ENCODE results near the gene RUNX1. TPM values are rescaled to one million over a fixed set of nuclear protein-coding genes. Genes with fewer than 3 reads are reported as not detected.
A peak's percentile ranks its signal among the peaks of the same experiment; 100 is the strongest.

The RUNX1 gene
- total RNA-seq, 1 donor from 2014 or later: 121 TPM

GRCh38 chr21:34822168-34822567 is 226.9 kb downstream of the RUNX1 start:
- intact Hi-C loops (cut with micrococcal nuclease): no loop called here
- Mint-ChIP-seq H3K27ac (no peak overlapping the region), H3K4me3 (ENCODE audit: low read depth) (no peak overlapping the region), H3K36me3 (ENCODE audit: low read depth) (peaks cover 93% of the 10 kb centered on the region), H3K9me3 (no peaks in the 10 kb centered on the region), H3K27me3 (ENCODE audit: low read depth) (no peaks in the 10 kb centered on the region), H3K4me1 (ENCODE audit: low read depth) (peaks cover 9% of the 10 kb centered on the region)
- DNase-seq (ENCODE audit: low spot score): no peak

- Mint-ChIP-seq H3K27me3 (ENCODE audit: low read depth) (no peaks in the 10 kb centered on the region), H3K36me3 (ENCODE audit: low read depth) (peaks cover 93% of the 10 kb centered on the region), H3K4me3 (ENCODE audit: low read depth) (no peak overlapping the region), H3K4me1 (ENCODE audit: low read depth) (peaks cover 5% of the 10 kb centered on the region), H3K27ac (no peak overlapping the region), H3K9me3 (no peaks in the 10 kb centered on the region)
- intact Hi-C loops (cut with micrococcal nuclease): no loop called here
- DNase-seq (ENCODE audit: low spot score): no peak
Measured at GRCh38 chr21:34821717-34822116, 227.4 kb downstream of the RUNX1 start.

GRCh38 chr21:34820051-34820450 is 229.1 kb downstream of the RUNX1 start:
- peaks cover 10% of the 10 kb centered on the region for H3K4me1 Mint-ChIP-seq (ENCODE audit: low read depth)
- H3K27me3 Mint-ChIP-seq (ENCODE audit: low read depth): no peaks in the 10 kb centered on the region
- intact Hi-C loops (cut with micrococcal nuclease): no loop called here
- H3K9me3 Mint-ChIP-seq: no peaks in the 10 kb centered on the region
- peaks cover 93% of the 10 kb centered on the region for H3K36me3 Mint-ChIP-seq (ENCODE audit: low read depth)
- H3K27ac Mint-ChIP-seq: no peak overlapping the region
- DNase-seq (ENCODE audit: low spot score): no peak
- no peak overlapping the region for H3K4me3 Mint-ChIP-seq (ENCODE audit: low read depth)

- intact Hi-C loops (cut with micrococcal nuclease): no loop called here
- Mint-ChIP-seq H3K36me3 (ENCODE audit: low read depth) (peaks cover 94% of the 10 kb centered on the region), H3K27ac (no peak overlapping the region), H3K9me3 (no peaks in the 10 kb centered on the region), H3K4me1 (ENCODE audit: low read depth) (peaks cover 13% of the 10 kb centered on the region), H3K27me3 (ENCODE audit: low read depth) (no peaks in the 10 kb centered on the region), H3K4me3 (ENCODE audit: low read depth) (no peak overlapping the region)
- DNase-seq (ENCODE audit: low spot score): no peak
Measured at GRCh38 chr21:34819357-34819999, 229.6 kb downstream of the RUNX1 start.

GRCh38 chr21:34818662-34819158 is 230.4 kb downstream of the RUNX1 start:
- H3K36me3 Mint-ChIP-seq (ENCODE audit: low read depth): peaks cover 93% of the 10 kb centered on the region
- no peaks in the 10 kb centered on the region for H3K9me3 Mint-ChIP-seq
- H3K4me1 Mint-ChIP-seq (ENCODE audit: low read depth): peaks cover 15% of the 10 kb centered on the region
- H3K4me3 Mint-ChIP-seq (ENCODE audit: low read depth): no peak overlapping the region
- no peak for DNase-seq (ENCODE audit: low spot score)
- no peaks in the 10 kb centered on the region for H3K27me3 Mint-ChIP-seq (ENCODE audit: low read depth)
- intact Hi-C loops (cut with micrococcal nuclease): no loop called here
- H3K27ac Mint-ChIP-seq: peak overlapping the region; percentile 31

GRCh38 chr21:34817821-34818661 is 231.1 kb downstream of the RUNX1 start:
- no peak for DNase-seq (ENCODE audit: low spot score)
- H3K4me1 Mint-ChIP-seq (ENCODE audit: low read depth): peaks cover 19% of the 10 kb centered on the region
- peaks cover 95% of the 10 kb centered on the region for H3K36me3 Mint-ChIP-seq (ENCODE audit: low read depth)
- H3K4me3 Mint-ChIP-seq (ENCODE audit: low read depth): no peak overlapping the region
- no peaks in the 10 kb centered on the region for H3K27me3 Mint-ChIP-seq (ENCODE audit: low read depth)
- intact Hi-C loops (cut with micrococcal nuclease): no loop called here
- H3K9me3 Mint-ChIP-seq: no peaks in the 10 kb centered on the region
- peak overlapping the region; percentile 10 for H3K27ac Mint-ChIP-seq

GRCh38 chr21:34815831-34816705 is 233.0 kb downstream of the RUNX1 start:
- intact Hi-C loops (cut with micrococcal nuclease): no loop called here
- Mint-ChIP-seq H3K27ac (peak overlapping the region; percentile 28), H3K4me1 (ENCODE audit: low read depth) (peaks cover 33% of the 10 kb centered on the region), H3K27me3 (ENCODE audit: low read depth) (no peaks in the 10 kb centered on the region), H3K4me3 (ENCODE audit: low read depth) (no peak overlapping the region), H3K9me3 (no peaks in the 10 kb centered on the region), H3K36me3 (ENCODE audit: low read depth) (peaks cover 97% of the 10 kb centered on the region)
- DNase-seq (ENCODE audit: low spot score): no peak

GRCh38 chr21:34814529-34814951 is 234.6 kb downstream of the RUNX1 start:
- no peak for DNase-seq (ENCODE audit: low spot score)
- Mint-ChIP-seq H3K4me1 (ENCODE audit: low read depth) (peaks cover 45% of the 10 kb centered on the region), H3K9me3 (no peaks in the 10 kb centered on the region), H3K27ac (peak overlapping the region; percentile 15), H3K4me3 (ENCODE audit: low read depth) (no peak overlapping the region), H3K27me3 (ENCODE audit: low read depth) (no peaks in the 10 kb centered on the region), H3K36me3 (ENCODE audit: low read depth) (peaks cover 97% of the 10 kb centered on the region)
- intact Hi-C loops (cut with micrococcal nuclease): no loop called here

- Mint-ChIP-seq H3K4me1 (ENCODE audit: low read depth) (peaks cover 55% of the 10 kb centered on the region), H3K36me3 (ENCODE audit: low read depth) (peaks cover 97% of the 10 kb centered on the region), H3K27ac (no peak overlapping the region), H3K4me3 (ENCODE audit: low read depth) (no peak overlapping the region), H3K27me3 (ENCODE audit: low read depth) (no peaks in the 10 kb centered on the region), H3K9me3 (no peaks in the 10 kb centered on the region)
- no peak for DNase-seq (ENCODE audit: low spot score)
- intact Hi-C loops (cut with micrococcal nuclease): no loop called here
Measured at GRCh38 chr21:34813266-34813894, 235.7 kb downstream of the RUNX1 start.

- DNase-seq (ENCODE audit: low spot score): no peak
- H3K9me3 Mint-ChIP-seq: no peaks in the 10 kb centered on the region
- H3K27me3 Mint-ChIP-seq (ENCODE audit: low read depth): no peaks in the 10 kb centered on the region
- no peak overlapping the region for H3K4me3 Mint-ChIP-seq (ENCODE audit: low read depth)
- peaks cover 97% of the 10 kb centered on the region for H3K36me3 Mint-ChIP-seq (ENCODE audit: low read depth)
- intact Hi-C loops (cut with micrococcal nuclease): no loop called here
- H3K4me1 Mint-ChIP-seq (ENCODE audit: low read depth): peaks cover 62% of the 10 kb centered on the region
- no peak overlapping the region for H3K27ac Mint-ChIP-seq
Measured at GRCh38 chr21:34812504-34813265, 236.4 kb downstream of the RUNX1 start.

GRCh38 chr21:34811368-34811767 is 237.7 kb downstream of the RUNX1 start:
- intact Hi-C loops (cut with micrococcal nuclease): no loop called here
- no peak for DNase-seq (ENCODE audit: low spot score)
- Mint-ChIP-seq H3K9me3 (peaks cover 7% of the 10 kb centered on the region), H3K27me3 (ENCODE audit: low read depth) (no peaks in the 10 kb centered on the region), H3K27ac (peak overlapping the region; percentile 2), H3K36me3 (ENCODE audit: low read depth) (peaks cover 97% of the 10 kb centered on the region), H3K4me1 (ENCODE audit: low read depth) (peaks cover 72% of the 10 kb centered on the region), H3K4me3 (ENCODE audit: low read depth) (no peak overlapping the region)

GRCh38 chr21:34810786-34811185 is 238.3 kb downstream of the RUNX1 start:
- Mint-ChIP-seq H3K9me3 (peaks cover 10% of the 10 kb centered on the region), H3K4me3 (ENCODE audit: low read depth) (no peak overlapping the region), H3K36me3 (ENCODE audit: low read depth) (peaks cover 97% of the 10 kb centered on the region), H3K27ac (no peak overlapping the region), H3K4me1 (ENCODE audit: low read depth) (peaks cover 75% of the 10 kb centered on the region), H3K27me3 (ENCODE audit: low read depth) (no peaks in the 10 kb centered on the region)
- DNase-seq (ENCODE audit: low spot score): no peak
- intact Hi-C loops (cut with micrococcal nuclease): no loop called here
